Measurements from ENCODE around the gene RAPGEF1. TPM values are rescaled to one million over a fixed set of nuclear protein-coding genes. Genes with fewer than 3 reads are reported as not detected.

The RAPGEF1 gene
- total and polyA plus RNA-seq, 2 experiments from 2014 or later, result 26.2 to 29.7 TPM

- H3K27me3 ChIP-seq, result no peaks in the 10 kb centered on the region
- no peaks in the 10 kb centered on the region for H4K20me1 ChIP-seq (ENCODE audit: insufficient read depth, poor library complexity, severe bottlenecking)
- H3K4me3 ChIP-seq, result no peak overlapping the region
- no peaks in the 10 kb centered on the region for H3K9me2 ChIP-seq (replicated peaks; ENCODE audit: insufficient read depth)
- WGBS (ENCODE audit: low lambda C conversion rate, missing lambda C conversion rate), result 94% methylated on average over 3 of the region's 3 CpGs
- H3K27ac ChIP-seq, result no peak overlapping the region
- H3K4me1 ChIP-seq (ENCODE audit: insufficient read depth), result no peaks in the 10 kb centered on the region
- H3K9me3 ChIP-seq (ENCODE audit: low read depth), result no peaks in the 10 kb centered on the region
- TF ChIP-seq CTCF (IDR thresholded peaks at IDR 0.05; ENCODE audit: poor library complexity) (no peak), EZH2 (IDR thresholded peaks at IDR 0.05; ENCODE audit: borderline replicate concordance) (no peak), EZH2phosphoT487 (IDR thresholded peaks at IDR 0.05; ENCODE audit: low read depth, severe bottlenecking, unreplicated experiment) (no peak)
- no peaks in the 10 kb centered on the region for H3K79me2 ChIP-seq
- no peak for DNase-seq (ENCODE audit: low spot score)
- H3K4me2 ChIP-seq, result no peak overlapping the region
- no peaks in the 10 kb centered on the region for H3K36me3 ChIP-seq (replicated peaks; ENCODE audit: insufficient read depth, low read depth)
- no peak overlapping the region for H2AFZ ChIP-seq
Observed at GRCh38 chr9:131619680-131620079, 120.2 kb downstream of the RAPGEF1 start.

DNA sequence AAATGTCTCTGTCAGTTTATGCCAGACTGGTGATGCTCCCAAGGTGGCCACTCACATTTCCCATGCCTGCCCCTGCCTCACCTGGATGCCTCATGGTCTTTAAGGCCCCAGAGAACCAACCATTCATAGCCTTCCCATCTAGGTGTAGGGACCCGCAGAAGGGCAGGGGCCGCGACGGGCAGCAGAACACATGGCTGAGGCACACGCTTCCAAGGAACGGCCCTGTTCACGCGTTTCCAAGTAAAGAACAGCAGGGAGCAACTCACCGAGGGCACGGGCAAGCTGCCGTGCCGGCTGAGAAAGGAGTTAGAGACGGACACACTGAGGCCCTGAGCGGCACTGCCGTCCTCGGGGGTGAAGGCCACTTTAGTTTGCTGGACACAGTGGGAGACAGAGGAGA is 121.1 kb downstream of the RAPGEF1 start:
- no peak overlapping the region for H3K27ac ChIP-seq

DNA sequence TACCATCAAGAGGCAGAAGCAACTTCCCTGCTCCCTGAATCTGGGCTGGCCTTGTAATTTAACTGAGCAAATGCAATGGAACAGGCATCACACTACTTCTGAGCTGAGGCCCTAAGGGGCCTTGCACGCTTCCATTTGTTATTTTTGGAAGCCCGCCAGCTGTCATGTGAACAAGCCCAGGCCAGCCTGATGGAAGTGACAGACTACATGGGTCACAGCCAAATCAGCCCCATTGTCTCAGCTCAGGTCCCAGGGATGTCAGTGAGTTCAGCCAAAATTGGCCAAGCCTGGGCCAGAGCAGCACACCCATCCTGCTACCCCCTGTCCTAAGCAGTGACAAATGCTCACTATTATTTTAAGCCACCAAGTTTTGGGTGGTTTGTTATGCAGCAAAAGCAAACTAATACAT is 121.8 kb downstream of the RAPGEF1 start:
- Histone ChIP-seq H3K4me3 (no peak overlapping the region), H3K36me3 (replicated peaks; ENCODE audit: insufficient read depth, low read depth) (no peaks in the 10 kb centered on the region), H4K20me1 (ENCODE audit: insufficient read depth, poor library complexity, severe bottlenecking) (no peaks in the 10 kb centered on the region), H3K4me1 (ENCODE audit: insufficient read depth) (no peaks in the 10 kb centered on the region), H3K9me3 (ENCODE audit: low read depth) (no peaks in the 10 kb centered on the region), H3K4me2 (no peak overlapping the region), H2AFZ (no peak overlapping the region), H3K79me2 (no peaks in the 10 kb centered on the region), H3K27me3 (no peaks in the 10 kb centered on the region), H3K9me2 (replicated peaks; ENCODE audit: insufficient read depth) (no peaks in the 10 kb centered on the region), H3K27ac (no peak overlapping the region)
- WGBS (ENCODE audit: low lambda C conversion rate, missing lambda C conversion rate), result 83% methylated on average over 2 of the region's 2 CpGs
- no peak for TF ChIP-seq CTCF (IDR thresholded peaks at IDR 0.05; ENCODE audit: poor library complexity)
- TF ChIP-seq EZH2 (IDR thresholded peaks at IDR 0.05; ENCODE audit: borderline replicate concordance), result no peak
- TF ChIP-seq EZH2phosphoT487 (IDR thresholded peaks at IDR 0.05; ENCODE audit: low read depth, severe bottlenecking, unreplicated experiment), result no peak
- peak; percentile 40 for DNase-seq (ENCODE audit: low spot score)

More for the DNA sequence above, 121.1 kb downstream of the RAPGEF1 start:
- no peaks in the 10 kb centered on the region for H3K36me3 ChIP-seq (replicated peaks; ENCODE audit: insufficient read depth, low read depth)
- H3K4me1 ChIP-seq (ENCODE audit: insufficient read depth), result no peaks in the 10 kb centered on the region
- TF ChIP-seq EZH2phosphoT487 (IDR thresholded peaks at IDR 0.05; ENCODE audit: low read depth, severe bottlenecking, unreplicated experiment), result no peak
- no peak for TF ChIP-seq CTCF (IDR thresholded peaks at IDR 0.05; ENCODE audit: poor library complexity)
- no peak for TF ChIP-seq EZH2 (IDR thresholded peaks at IDR 0.05; ENCODE audit: borderline replicate concordance)
- H3K9me3 ChIP-seq (ENCODE audit: low read depth), result no peaks in the 10 kb centered on the region
- H2AFZ ChIP-seq, result no peak overlapping the region
- DNase-seq (ENCODE audit: low spot score), result no peak
- no peak overlapping the region for H3K4me3 ChIP-seq
- no peaks in the 10 kb centered on the region for H3K9me2 ChIP-seq (replicated peaks; ENCODE audit: insufficient read depth)
- H3K4me2 ChIP-seq, result no peak overlapping the region
- no peaks in the 10 kb centered on the region for H4K20me1 ChIP-seq (ENCODE audit: insufficient read depth, poor library complexity, severe bottlenecking)
- no peaks in the 10 kb centered on the region for H3K27me3 ChIP-seq
- no peaks in the 10 kb centered on the region for H3K79me2 ChIP-seq
- 98% methylated on average over 16 of the region's 16 CpGs for WGBS (ENCODE audit: low lambda C conversion rate, missing lambda C conversion rate)

DNA sequence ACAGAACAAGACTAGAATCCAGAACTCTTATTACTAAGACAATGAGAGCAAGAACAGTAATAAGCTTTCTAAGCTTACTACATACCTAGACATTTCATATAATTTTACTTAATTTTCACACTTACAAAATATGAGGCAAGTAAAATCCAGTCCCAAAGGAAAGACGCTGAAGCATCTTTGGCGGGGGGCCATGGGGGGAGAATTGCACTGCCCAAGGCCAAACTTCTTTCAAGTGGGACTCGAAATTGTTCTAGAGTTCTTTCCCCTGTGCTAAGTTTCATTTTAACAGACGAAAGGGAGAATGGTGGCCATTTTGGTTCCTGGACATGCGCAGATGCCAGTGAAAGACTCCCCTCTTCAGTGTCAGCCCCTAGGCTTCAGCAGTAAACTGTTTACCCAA is 122.3 kb downstream of the RAPGEF1 start:
- no peak for DNase-seq (ENCODE audit: low spot score)
- TF ChIP-seq CTCF (IDR thresholded peaks at IDR 0.05; ENCODE audit: poor library complexity), result no peak
- Histone ChIP-seq H3K9me2 (replicated peaks; ENCODE audit: insufficient read depth) (no peaks in the 10 kb centered on the region), H4K20me1 (ENCODE audit: insufficient read depth, poor library complexity, severe bottlenecking) (no peaks in the 10 kb centered on the region), H3K79me2 (no peaks in the 10 kb centered on the region), H3K27ac (no peak overlapping the region), H3K4me3 (no peak overlapping the region), H3K9me3 (ENCODE audit: low read depth) (no peaks in the 10 kb centered on the region), H2AFZ (no peak overlapping the region), H3K36me3 (replicated peaks; ENCODE audit: insufficient read depth, low read depth) (no peaks in the 10 kb centered on the region), H3K4me2 (no peak overlapping the region), H3K4me1 (ENCODE audit: insufficient read depth) (no peaks in the 10 kb centered on the region), H3K27me3 (no peaks in the 10 kb centered on the region)
- 97% methylated on average over 5 of the region's 5 CpGs for WGBS (ENCODE audit: low lambda C conversion rate, missing lambda C conversion rate)

Data from hepatocyte (in vitro differentiated cells).